HUES6 (cell line): ENCODE data around the gene GRAMD2B.
"Not testable (repeated sequence)": the region's sequence is repeated elsewhere in the genome, so short reads cannot be mapped to it uniquely, and the experiment has no call there.

Source experiments
- H3K27ac ChIP-seq: 2 replicates; pipeline ENCODE4 v1.7.0; 2013; ENCODE audit warnings: low read depth, mild to moderate bottlenecking, low read length, inconsistent platforms
- H3K27me3 ChIP-seq: 2 replicates; pipeline ENCODE4 v1.6.1; 2013; ENCODE audit warnings: low read length; ENCODE audit not compliant: control insufficient read depth, insufficient read depth
- H3K36me3 ChIP-seq: 2 replicates; pipeline ENCODE4 v1.6.1; 2013; ENCODE audit warnings: low read length; ENCODE audit not compliant: control insufficient read depth, insufficient read depth
- H3K4me1 ChIP-seq: 2 replicates; pipeline ENCODE4 v1.6.1; 2013; ENCODE audit warnings: low read length; ENCODE audit not compliant: control insufficient read depth, insufficient read depth
- H3K4me3 ChIP-seq: 2 replicates; pipeline ENCODE4 v1.5.1; 2013; ENCODE audit warnings: low read depth, low read length
- H3K9ac ChIP-seq: one replicate; pipeline ENCODE4 v1.6.1; 2013; ENCODE audit warnings: mild to moderate bottlenecking, low read length
- H3K9me3 ChIP-seq: 2 replicates; pipeline ENCODE4 v1.6.1; 2013; ENCODE audit warnings: low read depth, low read length; ENCODE audit not compliant: control insufficient read depth, insufficient read depth

GRAMD2B gene

GRCh38 chr5:126390051-126390450 is 33.2 kb upstream of the GRAMD2B start:
- H3K4me3 ChIP-seq = no peak overlapping the region
- no peak overlapping the region for H3K27ac ChIP-seq
- peaks cover 6% of the 10 kb centered on the region; the same call in 1 of the 2 replicates for H3K9me3 ChIP-seq
- no peaks in the 10 kb centered on the region for H3K36me3 ChIP-seq
- no peaks in the 10 kb centered on the region for H3K4me1 ChIP-seq
- no peak overlapping the region for H3K9ac ChIP-seq
- no peaks in the 10 kb centered on the region for H3K27me3 ChIP-seq

DNA sequence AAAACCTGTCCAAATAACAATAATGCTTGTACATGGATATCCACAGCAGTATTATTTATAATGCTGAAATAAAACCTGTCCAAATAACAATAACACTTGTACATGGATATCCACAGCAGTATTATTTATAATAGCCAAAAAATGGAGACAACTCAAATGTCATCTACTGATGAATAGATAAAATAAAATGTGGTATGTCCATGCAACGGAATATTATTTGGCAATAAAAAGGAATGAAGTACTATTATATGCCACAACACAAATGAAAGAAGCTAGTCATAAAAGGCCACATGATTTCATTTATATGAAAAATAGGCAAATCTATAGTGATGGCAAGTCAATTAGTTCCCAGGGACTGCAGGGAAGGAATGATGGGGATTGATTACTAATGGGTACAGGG is 31.8 kb upstream of the GRAMD2B start:
- Histone ChIP-seq H3K9ac (no peak overlapping the region), H3K27ac (no peak overlapping the region), H3K4me3 (no peak overlapping the region), H3K36me3 (no peaks in the 10 kb centered on the region), H3K4me1 (peaks cover 5% of the 10 kb centered on the region; the same call in 1 of the 2 replicates), H3K9me3 (peaks cover 6% of the 10 kb centered on the region; the same call in 1 of the 2 replicates), H3K27me3 (no peaks in the 10 kb centered on the region)

DNA sequence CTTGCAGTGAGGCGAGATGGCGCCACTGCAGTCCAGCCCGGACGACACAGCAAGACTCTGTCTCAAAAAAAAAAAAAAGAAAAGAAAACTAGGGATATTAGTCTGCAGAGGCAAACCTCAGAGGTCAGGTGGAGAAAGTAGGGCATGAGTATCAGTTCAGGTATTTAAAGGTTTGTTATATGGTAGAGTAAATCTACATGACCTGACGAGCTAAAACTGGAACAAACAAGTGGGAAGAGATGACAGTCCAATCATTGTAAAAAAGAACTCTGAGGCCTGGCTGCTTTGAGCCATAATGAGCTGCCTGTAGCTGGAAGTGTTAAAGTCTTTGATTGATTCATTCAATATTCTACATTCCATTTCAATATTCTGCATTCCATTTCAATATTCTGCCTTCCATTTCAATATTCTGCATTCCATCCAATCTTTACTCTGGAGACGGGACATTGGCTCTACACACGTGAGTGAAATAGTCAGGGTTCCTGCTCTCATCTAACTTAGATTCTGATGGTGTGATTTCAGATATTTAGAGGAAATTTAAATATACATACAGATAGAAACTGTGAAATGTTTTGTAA is 28.9 kb upstream of the GRAMD2B start:
- Histone ChIP-seq H3K9ac (no peak overlapping the region), H3K9me3 (peaks cover 9% of the 10 kb centered on the region; the same call in 1 of the 2 replicates)

GRCh38 chr5:126395198-126395597 is 28.0 kb upstream of the GRAMD2B start:
- Histone ChIP-seq H3K36me3 (no peaks in the 10 kb centered on the region), H3K9ac (no peak overlapping the region), H3K4me3 (no peak overlapping the region), H3K4me1 (peaks cover 5% of the 10 kb centered on the region; the same call in 1 of the 2 replicates), H3K9me3 (peaks cover 18% of the 10 kb centered on the region; the same call in 1 of the 2 replicates), H3K27me3 (no peaks in the 10 kb centered on the region), H3K27ac (no peak overlapping the region)

More for the DNA sequence above, 28.9 kb upstream of the GRAMD2B start:
- Histone ChIP-seq H3K36me3 (no peaks in the 10 kb centered on the region), H3K27ac (no peak overlapping the region), H3K4me3 (no peak overlapping the region), H3K27me3 (no peaks in the 10 kb centered on the region), H3K4me1 (peaks cover 5% of the 10 kb centered on the region; the same call in 1 of the 2 replicates)

DNA sequence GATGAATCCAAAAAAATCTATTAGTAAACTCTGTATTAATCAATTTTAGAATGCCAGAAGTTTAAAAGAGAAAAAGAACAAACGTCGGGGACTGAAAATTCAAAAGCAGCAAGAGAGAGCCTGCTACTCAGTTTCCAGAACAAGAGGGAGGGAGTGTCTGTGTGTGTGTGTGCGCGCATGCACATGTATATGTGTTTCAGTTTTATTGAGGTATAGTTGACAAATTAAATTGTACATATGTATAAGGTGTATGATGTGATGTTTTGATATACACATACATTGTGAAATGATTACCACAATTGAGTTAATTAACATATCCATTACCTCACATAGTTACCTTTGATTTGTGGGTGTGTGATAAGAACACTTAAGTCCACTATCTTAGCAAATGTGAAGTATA is 27.6 kb upstream of the GRAMD2B start:
- no peak overlapping the region for H3K27ac ChIP-seq
- peaks cover 22% of the 10 kb centered on the region for H3K9me3 ChIP-seq
- no peaks in the 10 kb centered on the region for H3K36me3 ChIP-seq
- no peaks in the 10 kb centered on the region for H3K27me3 ChIP-seq
- no peak overlapping the region for H3K9ac ChIP-seq
- peaks cover 5% of the 10 kb centered on the region; the same call in 1 of the 2 replicates for H3K4me1 ChIP-seq
- no peak overlapping the region for H3K4me3 ChIP-seq

DNA sequence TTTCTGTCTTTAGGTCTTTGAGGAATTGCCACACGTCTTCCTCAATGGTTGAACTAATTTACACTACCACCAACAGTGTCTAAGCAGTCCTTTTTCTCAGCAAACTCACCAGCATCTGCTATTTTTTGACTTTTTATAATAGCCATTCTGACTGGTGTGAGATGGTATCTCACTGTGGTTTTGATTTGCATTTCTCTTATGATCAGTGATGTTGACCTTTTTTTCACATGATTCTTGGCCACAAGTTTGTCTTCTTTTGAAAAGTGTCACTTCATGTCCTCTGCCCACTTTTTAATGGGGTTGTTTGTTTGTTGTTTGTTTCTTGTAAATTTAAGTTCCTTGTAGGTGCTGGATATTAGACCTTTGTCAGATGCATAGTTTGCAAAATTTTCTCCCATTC is 26.5 kb upstream of the GRAMD2B start:
- H3K9me3 ChIP-seq = peaks cover 26% of the 10 kb centered on the region
- not testable (repeated sequence) for H3K4me1 ChIP-seq, H3K36me3 ChIP-seq, H3K27ac ChIP-seq, H3K4me3 ChIP-seq, H3K27me3 ChIP-seq, H3K9ac ChIP-seq

DNA sequence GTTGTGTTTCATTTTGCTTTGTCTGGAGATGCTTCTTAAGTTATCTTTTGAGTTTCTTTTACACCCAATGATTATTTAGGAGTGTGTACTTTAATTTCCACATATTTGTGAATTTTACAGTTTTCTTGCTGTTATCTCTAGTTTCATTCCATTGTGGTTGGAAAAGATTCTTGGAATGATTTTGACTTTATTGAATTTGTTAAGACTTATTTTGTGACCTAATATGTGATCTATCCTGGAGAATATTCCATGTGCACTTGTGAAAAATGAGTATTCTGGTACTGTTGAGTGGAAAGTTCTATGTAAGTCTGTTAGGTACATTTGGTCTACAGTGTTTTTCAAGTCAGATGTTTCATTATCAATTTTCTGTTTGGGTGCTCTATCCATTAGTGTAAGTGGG is 24.4 kb upstream of the GRAMD2B start:
- no peak overlapping the region for H3K27ac ChIP-seq
- H3K36me3 ChIP-seq = no peaks in the 10 kb centered on the region
- H3K4me1 ChIP-seq = peaks cover 6% of the 10 kb centered on the region
- H3K9me3 ChIP-seq = peaks cover 25% of the 10 kb centered on the region
- H3K9ac ChIP-seq = no peak overlapping the region
- no peak overlapping the region for H3K4me3 ChIP-seq
- H3K27me3 ChIP-seq = no peaks in the 10 kb centered on the region

- no peak overlapping the region for H3K4me3 ChIP-seq
- H3K9me3 ChIP-seq = peaks cover 25% of the 10 kb centered on the region
- no peak overlapping the region for H3K27ac ChIP-seq
- peaks cover 9% of the 10 kb centered on the region for H3K4me1 ChIP-seq
- H3K36me3 ChIP-seq = no peaks in the 10 kb centered on the region
- no peaks in the 10 kb centered on the region for H3K27me3 ChIP-seq
- H3K9ac ChIP-seq = no peak overlapping the region
These were observed 22.5 kb upstream of the GRAMD2B start for GRCh38 chr5:126400621-126401251.

- Histone ChIP-seq H3K27me3 (no peaks in the 10 kb centered on the region), H3K27ac (no peak overlapping the region), H3K4me1 (peaks cover 7% of the 10 kb centered on the region; the same call in 1 of the 2 replicates), H3K36me3 (no peaks in the 10 kb centered on the region), H3K4me3 (no peak overlapping the region), H3K9me3 (peaks cover 25% of the 10 kb centered on the region), H3K9ac (no peak overlapping the region)
These were observed 20.3 kb upstream of the GRAMD2B start for GRCh38 chr5:126402621-126403555.

- peaks cover 7% of the 10 kb centered on the region; the same call in 1 of the 2 replicates for H3K4me1 ChIP-seq
- H3K36me3 ChIP-seq = no peaks in the 10 kb centered on the region
- H3K27me3 ChIP-seq = no peaks in the 10 kb centered on the region
- no peak overlapping the region for H3K9ac ChIP-seq
- H3K9me3 ChIP-seq = peaks cover 25% of the 10 kb centered on the region
- H3K4me3 ChIP-seq = no peak overlapping the region
- H3K27ac ChIP-seq = no peak overlapping the region
These were observed 19.3 kb upstream of the GRAMD2B start for GRCh38 chr5:126403876-126404275.

GRCh38 chr5:126410623-126411022 is 12.6 kb upstream of the GRAMD2B start:
- Histone ChIP-seq H3K4me3 (no peak overlapping the region), H3K9me3 (no peaks in the 10 kb centered on the region), H3K27me3 (no peaks in the 10 kb centered on the region), H3K36me3 (no peaks in the 10 kb centered on the region), H3K4me1 (no peaks in the 10 kb centered on the region), H3K9ac (no peak overlapping the region), H3K27ac (no peak overlapping the region)
